Esophagus muscularis mucosa (tissue), 4 donors: ENCODE data around the gene ANKRD36B. TPM values are rescaled to one million over a fixed set of nuclear protein-coding genes. Genes with fewer than 3 reads are reported as not detected.
"Not testable (repeated sequence)": the region's sequence is repeated elsewhere in the genome, so short reads cannot be mapped to it uniquely, and the experiment has no call there.

Source experiments
- DNase-seq: peaks from one replicate; pipeline ENCODE4 v3.0.0-alpha.2; 2017; ENCODE audit errors: extremely low spot score
- H3K27ac ChIP-seq, 4 donors: fragments of 200-600 bp; sonication (generic); replicated peaks in 1 of 4; 1 replicate in 3 of 4; 2 replicates in 1 of 4; pipeline ENCODE4 v1.5.1; 2016 to 2019; ENCODE audit warnings: mild to moderate bottlenecking in 1 of 4
- H3K27me3 ChIP-seq, 4 donors: fragments of 200-600 bp; sonication (generic); one replicate each; pipeline versions ENCODE4 v1.5.1 to v1.6.0; 2016 to 2019
- H3K36me3 ChIP-seq, 4 donors: fragments of 200-600 bp; sonication (generic); one replicate each; pipeline ENCODE4 v1.5.1; 2016 to 2019
- H3K4me1 ChIP-seq, 4 donors: fragments of 200-600 bp; sonication (generic); one replicate each; pipeline ENCODE4 v1.5.1; 2016 to 2019
- H3K4me3 ChIP-seq, 4 donors: fragments of 200-600 bp; sonication (generic); 1 replicate in 2 of 4; 2 replicates in 2 of 4; pipeline ENCODE4 v1.5.1; 2016 to 2019; ENCODE audit warnings: mild to moderate bottlenecking in 4 of 4, moderate library complexity in 1 of 4
- H3K9me3 ChIP-seq, 4 donors: fragments of 200-600 bp; sonication (generic); 1 replicate in 3 of 4; 2 replicates in 1 of 4; pipeline ENCODE4 v1.5.1; 2016 to 2019
- POLR2AphosphoS5 ChIP-seq, 2 donors: sonication (generic); formaldehyde crosslinking; IDR thresholded peaks; one replicate each; pipeline ENCODE4 v1.6.1; 2017; ENCODE audit warnings: antibody characterized with exemption in 2 of 2
- WGBS: methylation state at CpG from one replicate; pipeline ENCODE4 v1.1.5; 2018; 5-methylcytosine and 5-hydroxymethylcytosine counted together
- intact Hi-C: fragments of 100-400 bp; cut with DNase I; formaldehyde crosslinking; loops from one replicate; pipeline ENCODE4 v1.15.1; 2023
- total RNA-seq, 4 donors: library from RNA; depleted of rRNA; stranded (reverse); fragments of >200 nt; gene quantifications; one replicate each; pipeline versions ENCODE4 v1.1.0 to v1.2.1, GENCODE V29; 2016
- TF ChIP-seq, protein P1 (sequence below), 3 experiments: fragments of 200-600 bp in 2 of 3; fragments of 450-650 bp in 1 of 3; sonication (generic) in 2 of 3; IDR thresholded peaks; one replicate each; pipeline ENCODE4 v1.5.1; 2017 to 2019; ENCODE audit warnings: antibody characterized with exemption in 3 of 3, mild to moderate bottlenecking in 2 of 3, moderate library complexity in 1 of 3

Gene ANKRD36B
- total RNA-seq, 4 donors from 2014 or later = 9.4 to 25.7 (median 15.0) TPM

DNA sequence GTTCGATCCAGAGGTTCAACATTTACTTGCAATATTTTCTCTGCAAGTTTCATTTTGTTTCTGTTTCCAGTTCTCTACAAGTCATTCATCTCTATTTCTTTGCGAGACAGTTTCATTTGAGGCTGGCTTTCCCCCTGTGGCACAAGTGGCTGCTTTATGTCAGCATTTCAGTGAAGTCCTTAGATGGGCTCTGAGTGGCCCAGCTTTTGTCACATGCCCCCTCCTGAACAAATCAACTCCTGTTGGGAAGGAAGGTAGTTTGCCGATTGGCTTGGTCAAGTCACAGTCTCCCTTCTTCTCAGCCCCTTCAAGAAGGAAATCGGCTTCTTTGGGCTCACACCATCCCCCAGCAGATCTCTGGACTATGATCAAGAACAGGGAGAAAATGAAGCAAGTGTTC is 19.1 kb upstream of the ANKRD36B start:
- intact Hi-C loops, DNase-seq: not testable (repeated sequence)

DNA sequence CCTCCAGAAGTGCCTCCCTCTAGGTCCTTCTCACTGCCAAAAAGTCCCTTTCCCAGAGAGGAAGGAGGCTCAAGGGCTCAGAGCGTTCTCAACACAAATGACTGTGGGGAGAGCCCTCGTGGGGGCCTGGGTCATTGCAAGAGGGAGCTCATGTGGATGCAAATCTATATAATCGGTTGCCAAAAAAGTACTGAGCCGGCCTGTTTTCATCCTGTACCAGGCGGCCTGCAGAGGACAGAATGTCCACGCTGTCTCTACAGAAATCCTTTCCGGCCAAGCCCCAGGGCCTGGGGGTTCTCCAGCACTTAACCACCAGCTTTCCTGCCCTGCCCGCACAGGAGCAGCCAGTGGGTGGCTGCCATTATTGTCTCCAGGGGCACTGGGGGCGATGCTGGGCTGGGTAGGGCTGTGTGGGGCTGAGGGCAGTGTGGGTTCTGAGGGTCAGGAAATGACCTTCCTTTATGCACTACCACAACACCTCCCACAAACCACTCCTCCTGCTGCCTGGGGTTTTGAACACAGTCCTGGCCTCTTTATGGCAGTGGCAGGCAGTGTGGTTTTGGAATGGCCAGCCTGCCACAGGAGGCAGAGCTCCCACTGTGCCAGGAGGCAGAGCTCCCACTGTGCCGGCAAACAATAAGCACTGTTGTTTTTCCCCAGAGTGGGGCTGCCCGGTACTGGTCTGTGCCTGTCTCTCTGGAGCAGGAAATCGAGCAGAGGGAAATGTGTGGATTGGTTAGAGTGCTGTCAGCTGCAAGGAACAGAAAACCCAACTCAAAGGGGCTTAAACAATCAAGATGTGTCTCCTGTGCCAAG is 16.1 kb upstream of the ANKRD36B start:
- WGBS = no CpG with 5 or more reads among the region's 12 CpGs

More for the DNA sequence above, 19.1 kb upstream of the ANKRD36B start:
- H3K27ac ChIP-seq, H3K27me3 ChIP-seq, H3K9me3 ChIP-seq, H3K4me1 ChIP-seq, H3K36me3 ChIP-seq, H3K4me3 ChIP-seq: not testable (repeated sequence)
- WGBS = 76% methylated on average over 4 of the region's 4 CpGs

DNA sequence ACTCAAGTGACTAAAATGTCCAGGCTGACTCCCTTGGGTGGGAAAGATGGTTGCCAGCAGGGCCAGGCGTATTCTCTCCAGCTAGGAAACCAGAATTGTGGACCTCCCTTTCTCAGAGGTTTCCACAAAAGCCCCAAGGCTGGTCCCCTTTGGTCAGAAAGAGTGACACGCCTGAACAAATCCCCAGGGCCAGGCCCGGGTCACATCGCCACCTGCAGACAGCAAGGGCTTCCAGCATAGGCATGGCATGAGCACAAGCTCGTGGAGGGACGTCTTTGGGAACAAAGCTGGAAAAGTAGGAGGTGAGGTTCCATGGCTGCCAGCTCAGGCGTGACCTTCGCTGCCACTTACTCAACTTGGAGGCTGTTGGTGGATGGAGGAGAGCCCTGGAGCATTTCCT is 15.4 kb upstream of the ANKRD36B start:
- H3K4me3 ChIP-seq, H3K9me3 ChIP-seq, H3K27ac ChIP-seq, intact Hi-C loops, H3K4me1 ChIP-seq, DNase-seq, H3K36me3 ChIP-seq, H3K27me3 ChIP-seq: not testable (repeated sequence)
- WGBS = no CpG with 5 or more reads among the region's 8 CpGs

More for the DNA sequence above, 16.1 kb upstream of the ANKRD36B start:
- H3K36me3 ChIP-seq, DNase-seq, H3K9me3 ChIP-seq, intact Hi-C loops, H3K27me3 ChIP-seq, H3K4me1 ChIP-seq, H3K27ac ChIP-seq, H3K4me3 ChIP-seq: not testable (repeated sequence)

DNA sequence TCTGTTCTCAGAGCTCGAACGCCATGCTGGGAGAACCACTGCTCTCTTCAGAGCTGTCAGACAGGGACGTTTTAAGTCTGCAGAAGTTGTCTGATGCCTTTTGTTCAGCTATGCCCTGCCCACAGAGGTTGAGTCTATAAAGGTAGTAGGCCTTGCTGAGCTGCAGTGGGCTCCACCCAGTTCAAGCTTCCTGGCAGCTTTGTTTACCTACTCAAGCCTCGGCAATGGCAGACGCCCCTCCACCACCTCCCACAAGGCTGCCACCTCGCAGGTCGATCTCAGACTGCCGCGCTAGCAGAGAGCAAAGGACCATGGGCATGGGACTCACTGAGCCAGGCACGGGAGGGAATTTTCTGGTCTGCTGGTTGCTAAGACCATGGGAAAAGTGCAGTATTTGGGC is 11.9 kb upstream of the ANKRD36B start:
- H3K4me3 ChIP-seq, H3K9me3 ChIP-seq, H3K4me1 ChIP-seq, H3K27ac ChIP-seq, H3K27me3 ChIP-seq, H3K36me3 ChIP-seq, DNase-seq, intact Hi-C loops: not testable (repeated sequence)
- WGBS = no CpG with 5 or more reads among the region's 10 CpGs

DNA sequence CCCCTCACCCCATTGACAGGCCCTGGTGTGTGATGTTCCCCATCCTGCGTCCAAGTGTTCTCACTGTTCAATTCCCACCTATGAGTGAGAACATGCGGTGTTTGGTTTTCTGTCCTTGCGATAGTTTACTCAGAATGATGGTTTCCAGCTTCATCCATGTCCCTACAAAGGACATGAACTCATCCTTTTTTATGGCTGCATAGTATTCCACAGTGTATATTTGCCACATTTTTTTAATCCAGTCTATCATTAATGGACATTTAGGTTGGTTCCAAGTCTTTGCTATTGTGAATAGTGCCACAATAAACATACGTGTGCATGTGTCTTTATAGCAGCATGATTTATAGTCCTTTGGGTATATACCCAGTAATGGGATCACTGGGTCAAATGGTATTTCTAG is 6.5 kb upstream of the ANKRD36B start:
- DNase-seq, H3K9me3 ChIP-seq, H3K4me1 ChIP-seq, H3K4me3 ChIP-seq, H3K36me3 ChIP-seq, H3K27ac ChIP-seq, intact Hi-C loops, H3K27me3 ChIP-seq: not testable (repeated sequence)
- 95% methylated on average over 4 of the region's 4 CpGs for WGBS

DNA sequence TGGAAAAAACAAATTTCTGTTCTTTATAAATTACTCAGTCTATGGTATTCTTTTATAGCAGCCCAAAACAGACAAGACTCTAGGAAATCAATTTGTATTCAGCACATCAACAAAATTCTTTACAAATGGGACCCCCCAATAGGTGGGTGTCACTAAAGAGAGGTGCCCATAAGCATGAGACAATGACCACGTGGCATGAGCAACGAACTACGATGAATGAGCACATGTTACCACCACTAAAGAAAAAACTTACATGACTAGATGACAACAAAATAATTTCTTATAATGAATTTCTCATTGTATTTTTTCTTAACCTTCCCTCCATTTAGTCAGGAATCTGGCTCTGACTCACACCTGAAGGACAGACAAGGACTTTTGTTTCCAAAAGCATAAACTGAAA is 3.8 kb upstream of the ANKRD36B start:
- not testable (repeated sequence) for H3K9me3 ChIP-seq, DNase-seq, H3K4me3 ChIP-seq, H3K27ac ChIP-seq, H3K4me1 ChIP-seq, H3K36me3 ChIP-seq, H3K27me3 ChIP-seq
- 79% methylated on average over 3 of the region's 3 CpGs for WGBS
- intact Hi-C loops = loop anchor here (5.0 kb wide), 1 partner anchor 69 kb away; the partner anchor contains the start of gene ACTR1B

DNA sequence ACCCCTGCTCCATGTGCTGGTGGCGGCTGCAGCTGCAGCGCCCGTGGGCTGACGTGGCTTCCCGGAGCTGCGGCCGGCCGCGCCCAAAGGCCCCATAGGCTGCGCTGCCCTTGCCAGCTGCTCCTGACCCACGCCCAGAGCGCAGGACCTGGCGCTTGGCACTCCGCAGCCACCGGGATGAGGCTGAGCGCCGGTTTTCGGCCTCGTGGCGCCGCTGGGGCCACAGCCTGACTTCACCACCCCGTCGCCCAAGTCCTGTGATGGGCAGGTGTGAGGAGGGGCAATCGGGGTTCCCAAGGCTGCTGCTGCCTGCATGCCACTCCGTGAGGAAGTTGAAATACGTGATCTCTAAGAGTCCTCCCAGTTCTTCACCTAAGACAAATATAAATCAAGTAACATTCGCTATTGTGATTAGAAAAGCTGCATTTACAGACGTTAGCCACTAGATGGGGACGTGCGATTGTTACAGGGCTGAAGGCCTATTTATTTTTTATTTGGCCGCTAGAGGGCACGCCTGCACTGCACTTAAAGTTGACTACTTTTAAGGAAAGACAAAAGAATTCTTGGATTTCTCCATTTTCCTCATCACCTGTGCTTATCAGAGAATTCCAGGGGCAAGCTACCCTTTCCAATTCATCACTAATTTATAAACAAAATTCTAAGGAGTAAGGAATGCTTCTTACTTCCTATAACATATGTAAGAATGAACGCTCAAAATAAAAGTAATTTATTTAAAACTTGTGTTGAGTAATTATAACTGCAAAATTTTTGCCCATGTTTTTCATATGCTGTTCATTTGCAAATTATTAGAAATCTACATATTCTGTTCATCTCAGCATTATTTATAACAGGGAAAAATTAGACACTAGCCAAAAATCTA is 1.1 kb upstream of the ANKRD36B start:
- WGBS = 4% methylated on average over 20 of the region's 33 CpGs
- Histone ChIP-seq H3K4me3 (peak overlapping the region; percentile 61 to 82 (median 67)), H3K27ac (peak overlapping the region; percentile 88 to 96 (median 92))
- H3K27me3 ChIP-seq, H3K9me3 ChIP-seq, H3K4me1 ChIP-seq, H3K36me3 ChIP-seq: not testable (repeated sequence)
- TF ChIP-seq POLR2AphosphoS5 (IDR thresholded peaks at IDR 0.05) = peak; percentile 25 to 44
- TF ChIP-seq, protein P1, sequence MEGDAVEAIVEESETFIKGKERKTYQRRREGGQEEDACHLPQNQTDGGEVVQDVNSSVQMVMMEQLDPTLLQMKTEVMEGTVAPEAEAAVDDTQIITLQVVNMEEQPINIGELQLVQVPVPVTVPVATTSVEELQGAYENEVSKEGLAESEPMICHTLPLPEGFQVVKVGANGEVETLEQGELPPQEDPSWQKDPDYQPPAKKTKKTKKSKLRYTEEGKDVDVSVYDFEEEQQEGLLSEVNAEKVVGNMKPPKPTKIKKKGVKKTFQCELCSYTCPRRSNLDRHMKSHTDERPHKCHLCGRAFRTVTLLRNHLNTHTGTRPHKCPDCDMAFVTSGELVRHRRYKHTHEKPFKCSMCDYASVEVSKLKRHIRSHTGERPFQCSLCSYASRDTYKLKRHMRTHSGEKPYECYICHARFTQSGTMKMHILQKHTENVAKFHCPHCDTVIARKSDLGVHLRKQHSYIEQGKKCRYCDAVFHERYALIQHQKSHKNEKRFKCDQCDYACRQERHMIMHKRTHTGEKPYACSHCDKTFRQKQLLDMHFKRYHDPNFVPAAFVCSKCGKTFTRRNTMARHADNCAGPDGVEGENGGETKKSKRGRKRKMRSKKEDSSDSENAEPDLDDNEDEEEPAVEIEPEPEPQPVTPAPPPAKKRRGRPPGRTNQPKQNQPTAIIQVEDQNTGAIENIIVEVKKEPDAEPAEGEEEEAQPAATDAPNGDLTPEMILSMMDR (IDR thresholded peaks at IDR 0.05) = peak; percentile 74 to 99 (median 90)
- DNase-seq = peak; percentile 94
- intact Hi-C loops = loop anchor here (2.0 to 5.0 kb wide), 2 partner anchors 72 to 106 kb away; partner anchors contain the start of gene ACTR1B

DNA sequence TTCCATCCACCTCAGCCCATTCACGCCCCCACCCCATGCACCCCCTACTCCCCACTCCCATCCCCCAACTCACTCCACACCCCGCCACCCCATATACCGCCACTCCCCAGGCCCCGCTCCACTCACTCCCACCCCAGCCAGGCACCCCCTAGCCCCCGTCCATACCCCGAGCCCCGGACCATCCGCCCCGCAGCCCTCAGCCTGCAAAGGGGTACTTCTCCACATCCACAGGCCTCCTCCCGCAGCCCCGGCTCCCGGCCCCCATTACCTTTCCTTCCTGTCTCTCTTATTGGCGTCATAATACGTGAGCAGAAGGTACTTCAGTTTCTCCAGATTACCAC is 450 bp downstream of the ANKRD36B start:
- H3K4me1 ChIP-seq, DNase-seq, H3K36me3 ChIP-seq, intact Hi-C loops, H3K9me3 ChIP-seq, H3K27me3 ChIP-seq: not testable (repeated sequence)
- peak overlapping the region; percentile 61 to 82 (median 67) for H3K4me3 ChIP-seq
- no CpG with 5 or more reads among the region's 14 CpGs for WGBS
- peak overlapping the region; percentile 74 to 96 (median 92) for H3K27ac ChIP-seq

DNA sequence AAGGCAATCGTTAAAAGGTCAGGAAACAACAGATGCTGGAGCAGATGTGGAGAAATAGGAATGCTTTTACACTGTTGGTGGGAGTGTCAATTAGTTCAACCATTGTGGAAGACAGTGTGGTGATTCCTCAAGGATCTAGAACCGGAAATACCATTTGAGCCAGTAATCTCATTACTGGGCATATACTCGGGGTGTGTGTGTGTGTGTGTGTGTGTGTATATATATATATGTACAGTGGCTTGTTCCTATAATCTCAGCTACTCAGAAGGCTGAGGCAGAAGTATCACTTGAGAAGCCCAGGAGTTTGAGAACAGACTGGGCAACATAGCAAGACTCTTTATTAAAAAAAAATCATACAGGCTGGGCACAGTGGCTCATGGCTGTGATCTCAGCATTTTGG is 24.0 kb downstream of the ANKRD36B start:
- intact Hi-C loops, H3K4me1 ChIP-seq, H3K27ac ChIP-seq, H3K4me3 ChIP-seq, H3K36me3 ChIP-seq, H3K9me3 ChIP-seq, DNase-seq, H3K27me3 ChIP-seq: not testable (repeated sequence)
- WGBS = 81% methylated on average over 3 of the region's 3 CpGs

DNA sequence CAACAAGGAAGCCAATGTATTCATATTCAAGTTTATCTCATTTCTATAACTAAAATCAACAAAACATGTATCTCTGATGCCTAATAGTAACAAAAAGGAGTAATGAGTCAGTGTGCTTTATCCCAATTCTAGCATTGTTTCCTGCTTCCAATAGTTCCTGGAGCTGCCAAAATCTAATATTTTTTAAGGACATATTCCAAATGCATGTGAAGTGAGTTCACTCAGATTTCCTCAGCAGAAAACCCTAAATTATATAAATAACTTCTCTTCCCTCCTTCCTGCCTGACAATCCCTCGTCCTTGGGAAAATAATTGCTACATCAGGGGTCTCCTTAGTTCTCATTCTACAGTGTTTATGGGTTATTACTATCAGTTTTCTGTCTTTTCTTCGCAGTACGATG is 37.3 kb downstream of the ANKRD36B start:
- H3K27me3 ChIP-seq, H3K4me1 ChIP-seq, H3K4me3 ChIP-seq, DNase-seq, H3K27ac ChIP-seq, intact Hi-C loops, H3K9me3 ChIP-seq: not testable (repeated sequence)
- H3K36me3 ChIP-seq = peaks cover 12 to 71% (median 43%) of the 10 kb centered on the region in 4 donors
- 80% methylated on average over 3 of the region's 3 CpGs for WGBS

DNA sequence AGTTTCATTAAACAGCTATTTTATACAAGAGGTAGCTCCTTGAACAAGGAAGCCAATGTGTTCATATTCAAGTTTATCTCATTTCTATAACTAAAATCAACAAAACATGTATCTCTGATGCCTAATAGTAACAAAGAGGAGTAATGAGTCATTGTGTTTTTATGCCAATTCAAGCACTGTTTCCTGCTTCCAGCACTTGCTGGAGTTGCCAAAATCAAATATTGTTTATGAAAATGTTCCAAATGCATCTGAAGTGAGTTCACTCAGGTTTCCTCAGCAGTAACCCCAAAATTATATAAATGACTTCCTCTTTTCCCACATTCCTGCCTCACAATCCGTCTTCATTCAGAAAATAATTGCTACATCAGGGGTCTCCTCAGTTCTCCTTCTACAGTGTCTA is 39.2 kb downstream of the ANKRD36B start:
- H3K4me1 ChIP-seq, H3K27ac ChIP-seq, H3K4me3 ChIP-seq, H3K27me3 ChIP-seq, DNase-seq, H3K9me3 ChIP-seq, intact Hi-C loops: not testable (repeated sequence)
- WGBS = 44% methylated on average over 1 of the region's 1 CpG
- H3K36me3 ChIP-seq = peaks cover 7 to 69% (median 39%) of the 10 kb centered on the region in 4 donors
